ENCODE results near the gene ANKRD23. TPM values are rescaled to one million over a fixed set of nuclear protein-coding genes. Genes with fewer than 3 reads are reported as not detected.

The ANKRD23 gene
- total and polyA plus RNA-seq, 2 experiments from 2014 or later: 1.8 to 4.4 TPM

DNA sequence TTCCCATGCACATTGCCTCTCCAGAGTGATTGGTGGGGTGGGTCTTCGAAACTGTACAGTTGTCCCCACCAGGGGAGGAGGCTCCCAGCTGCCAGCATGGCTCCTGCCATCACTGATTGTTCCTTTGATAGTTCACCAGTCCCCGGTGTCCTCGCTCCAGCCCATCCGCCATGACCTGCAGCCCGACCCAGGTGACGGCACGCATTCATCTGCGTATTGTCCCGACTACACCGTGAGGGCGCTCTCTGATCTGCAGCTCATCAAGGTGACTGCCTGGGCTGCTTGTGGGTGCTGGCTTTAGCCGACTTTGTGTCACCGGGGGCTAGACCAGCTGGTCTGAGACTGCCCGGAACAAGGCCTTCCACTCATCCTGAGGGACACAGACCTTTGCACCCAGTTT lies 15.4 kb downstream of the ANKRD23 start:
- Histone ChIP-seq H4K20me1 (ENCODE audit: insufficient read depth, poor library complexity, severe bottlenecking) (peaks cover 4% of the 10 kb centered on the region), H3K9me3 (ENCODE audit: low read depth) (no peaks in the 10 kb centered on the region), H3K4me1 (ENCODE audit: insufficient read depth) (peaks cover 23% of the 10 kb centered on the region), H3K27me3 (no peaks in the 10 kb centered on the region), H3K36me3 (replicated peaks; ENCODE audit: insufficient read depth, low read depth) (no peaks in the 10 kb centered on the region), H3K27ac (no peak overlapping the region), H3K4me2 (no peak overlapping the region), H3K4me3 (no peak overlapping the region), H3K79me2 (peaks cover 28% of the 10 kb centered on the region), H2AFZ (no peak overlapping the region), H3K9me2 (replicated peaks; ENCODE audit: insufficient read depth) (no peaks in the 10 kb centered on the region)
- TF ChIP-seq, protein P1, sequence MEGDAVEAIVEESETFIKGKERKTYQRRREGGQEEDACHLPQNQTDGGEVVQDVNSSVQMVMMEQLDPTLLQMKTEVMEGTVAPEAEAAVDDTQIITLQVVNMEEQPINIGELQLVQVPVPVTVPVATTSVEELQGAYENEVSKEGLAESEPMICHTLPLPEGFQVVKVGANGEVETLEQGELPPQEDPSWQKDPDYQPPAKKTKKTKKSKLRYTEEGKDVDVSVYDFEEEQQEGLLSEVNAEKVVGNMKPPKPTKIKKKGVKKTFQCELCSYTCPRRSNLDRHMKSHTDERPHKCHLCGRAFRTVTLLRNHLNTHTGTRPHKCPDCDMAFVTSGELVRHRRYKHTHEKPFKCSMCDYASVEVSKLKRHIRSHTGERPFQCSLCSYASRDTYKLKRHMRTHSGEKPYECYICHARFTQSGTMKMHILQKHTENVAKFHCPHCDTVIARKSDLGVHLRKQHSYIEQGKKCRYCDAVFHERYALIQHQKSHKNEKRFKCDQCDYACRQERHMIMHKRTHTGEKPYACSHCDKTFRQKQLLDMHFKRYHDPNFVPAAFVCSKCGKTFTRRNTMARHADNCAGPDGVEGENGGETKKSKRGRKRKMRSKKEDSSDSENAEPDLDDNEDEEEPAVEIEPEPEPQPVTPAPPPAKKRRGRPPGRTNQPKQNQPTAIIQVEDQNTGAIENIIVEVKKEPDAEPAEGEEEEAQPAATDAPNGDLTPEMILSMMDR (IDR thresholded peaks at IDR 0.05; ENCODE audit: poor library complexity): no peak
- no peak for TF ChIP-seq EZH2phosphoT487 (IDR thresholded peaks at IDR 0.05; ENCODE audit: low read depth, severe bottlenecking, unreplicated experiment)
- 98% methylated on average over 14 of the region's 14 CpGs for WGBS (ENCODE audit: low lambda C conversion rate, missing lambda C conversion rate)
- DNase-seq (ENCODE audit: low spot score): no peak

DNA sequence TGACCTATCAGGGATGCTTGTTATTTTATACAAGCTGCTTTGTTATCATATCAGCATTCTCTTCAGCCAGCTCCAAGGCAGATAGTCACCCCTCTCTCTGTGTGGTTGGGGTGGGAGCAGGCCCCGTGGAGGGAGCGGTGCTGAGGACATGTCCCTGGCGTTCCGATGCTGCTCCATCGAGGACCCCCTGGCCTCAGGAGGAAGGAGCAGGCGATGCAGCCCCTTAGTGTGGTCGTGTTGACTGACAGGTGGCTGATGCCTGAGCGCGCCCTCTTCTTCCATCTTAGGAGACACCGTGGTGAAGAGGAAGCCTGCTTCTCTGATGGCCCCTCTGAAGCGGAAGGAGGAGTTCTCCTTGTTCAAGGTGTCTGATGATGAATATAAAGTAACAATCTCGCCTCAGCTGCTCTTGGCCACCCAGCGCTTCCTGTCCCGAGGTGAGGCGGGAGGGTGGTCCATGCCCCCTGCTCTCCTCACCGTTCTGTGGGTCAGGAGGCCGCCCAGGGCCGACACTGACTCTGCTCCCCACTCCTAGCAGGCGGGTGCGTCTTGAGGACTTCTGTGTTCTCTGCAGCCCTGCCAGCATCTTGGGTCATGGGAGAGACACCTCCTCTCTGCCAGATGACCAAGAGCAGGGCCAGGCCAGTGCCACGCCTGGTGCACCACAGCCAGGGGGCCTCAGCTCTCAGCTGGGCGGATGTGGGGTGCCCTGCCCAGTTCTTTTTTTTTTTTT lies 17.1 kb downstream of the ANKRD23 start:
- Histone ChIP-seq H4K20me1 (ENCODE audit: insufficient read depth, poor library complexity, severe bottlenecking) (peaks cover 20% of the 10 kb centered on the region), H3K27me3 (no peaks in the 10 kb centered on the region), H3K4me1 (ENCODE audit: insufficient read depth) (peaks cover 19% of the 10 kb centered on the region), H3K4me2 (no peak overlapping the region), H3K79me2 (peaks cover 46% of the 10 kb centered on the region), H3K27ac (no peak overlapping the region), H3K36me3 (replicated peaks; ENCODE audit: insufficient read depth, low read depth) (no peaks in the 10 kb centered on the region), H3K4me3 (no peak overlapping the region), H3K9me2 (replicated peaks; ENCODE audit: insufficient read depth) (no peaks in the 10 kb centered on the region), H2AFZ (no peak overlapping the region), H3K9me3 (ENCODE audit: low read depth) (no peaks in the 10 kb centered on the region)
- WGBS (ENCODE audit: low lambda C conversion rate, missing lambda C conversion rate): 97% methylated on average over 22 of the region's 22 CpGs
- no peak for TF ChIP-seq EZH2 (IDR thresholded peaks at IDR 0.05; ENCODE audit: borderline replicate concordance)
- TF ChIP-seq, protein P1 (IDR thresholded peaks at IDR 0.05; ENCODE audit: poor library complexity): no peak
- no peak for TF ChIP-seq EZH2phosphoT487 (IDR thresholded peaks at IDR 0.05; ENCODE audit: low read depth, severe bottlenecking, unreplicated experiment)
- no peak for DNase-seq (ENCODE audit: low spot score)

DNA sequence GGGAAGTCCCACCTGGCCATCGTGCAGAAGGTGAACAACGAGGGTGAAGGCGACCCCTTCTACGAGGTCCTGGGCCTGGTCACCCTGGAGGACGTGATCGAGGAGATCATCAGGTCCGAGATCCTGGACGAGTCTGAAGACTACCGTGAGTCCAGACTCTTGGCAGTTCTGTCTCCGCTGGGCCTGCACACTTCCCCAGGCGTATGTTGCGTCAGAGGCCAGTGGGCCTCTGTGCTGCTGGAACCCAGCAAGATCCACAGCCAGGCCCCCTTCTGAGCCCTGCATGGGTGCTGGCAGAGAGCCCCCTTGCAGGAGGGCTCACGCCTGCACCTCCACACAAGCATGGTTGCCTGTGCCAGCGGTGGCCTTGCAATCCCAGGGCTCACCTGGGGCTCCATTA lies 18.8 kb downstream of the ANKRD23 start:
- no peak overlapping the region for H3K4me3 ChIP-seq
- TF ChIP-seq EZH2 (IDR thresholded peaks at IDR 0.05; ENCODE audit: borderline replicate concordance) (no peak), EZH2phosphoT487 (IDR thresholded peaks at IDR 0.05; ENCODE audit: low read depth, severe bottlenecking, unreplicated experiment) (no peak)
- TF ChIP-seq, protein P1 (IDR thresholded peaks at IDR 0.05; ENCODE audit: poor library complexity): no peak
- no peak overlapping the region for H3K27ac ChIP-seq
- H3K79me2 ChIP-seq: peaks cover 62% of the 10 kb centered on the region
- no peaks in the 10 kb centered on the region for H3K36me3 ChIP-seq (replicated peaks; ENCODE audit: insufficient read depth, low read depth)
- no peak overlapping the region for H2AFZ ChIP-seq
- peaks cover 34% of the 10 kb centered on the region for H3K4me1 ChIP-seq (ENCODE audit: insufficient read depth)
- no peak overlapping the region for H3K4me2 ChIP-seq
- no peaks in the 10 kb centered on the region for H3K27me3 ChIP-seq
- peaks cover 35% of the 10 kb centered on the region for H4K20me1 ChIP-seq (ENCODE audit: insufficient read depth, poor library complexity, severe bottlenecking)
- no peaks in the 10 kb centered on the region for H3K9me2 ChIP-seq (replicated peaks; ENCODE audit: insufficient read depth)
- no peak for DNase-seq (ENCODE audit: low spot score)
- WGBS (ENCODE audit: low lambda C conversion rate, missing lambda C conversion rate): 98% methylated on average over 14 of the region's 14 CpGs
- H3K9me3 ChIP-seq (ENCODE audit: low read depth): no peaks in the 10 kb centered on the region

Data from hepatocyte (in vitro differentiated cells).